Cardiac fibroblast (primary cell): ENCODE results near the gene SLC31A1.

Source experiments
- DNase-seq, 2 donors: peaks; one replicate each; pipeline versions ENCODE4 v3.0.0 to v3.0.0-alpha.2; 2010; ENCODE audit warnings: low read depth in 2 of 2
- H3K4me3 ChIP-seq, 2 donors: replicated peaks in 1 of 2; 1 replicate in 1 of 2; 2 replicates in 1 of 2; pipeline ENCODE4 v1.5.1; 2011; ENCODE audit warnings: low read depth in 2 of 2, low read length in 2 of 2, mild to moderate bottlenecking in 2 of 2, moderate library complexity in 1 of 2
- TF ChIP-seq, protein P1 (sequence below): IDR thresholded peaks from one replicate; pipeline ENCODE4 v1.5.1; 2011; ENCODE audit warnings: low read depth, mild to moderate bottlenecking, low read length, inconsistent platforms

SLC31A1 gene

DNA sequence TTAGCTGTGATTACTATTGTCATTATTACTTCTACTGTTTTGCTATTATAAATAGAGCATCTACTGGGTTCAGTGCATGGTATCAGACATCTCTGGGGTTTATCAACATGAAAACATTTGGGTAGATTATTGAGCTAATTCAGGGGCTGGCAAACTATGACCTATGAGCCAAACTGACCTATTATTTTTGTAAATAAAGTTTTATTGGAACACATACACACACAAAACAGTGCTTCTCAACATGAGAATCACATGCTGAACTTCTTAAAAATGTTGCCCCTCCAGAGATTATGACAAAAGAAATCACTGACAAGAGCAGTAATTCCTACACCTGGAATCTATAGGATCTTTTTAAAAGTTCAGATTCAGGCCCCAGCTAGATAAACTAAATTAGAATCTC, 40.2 kb upstream of the SLC31A1 start:
- DNase-seq: no peak
- TF ChIP-seq, protein P1, sequence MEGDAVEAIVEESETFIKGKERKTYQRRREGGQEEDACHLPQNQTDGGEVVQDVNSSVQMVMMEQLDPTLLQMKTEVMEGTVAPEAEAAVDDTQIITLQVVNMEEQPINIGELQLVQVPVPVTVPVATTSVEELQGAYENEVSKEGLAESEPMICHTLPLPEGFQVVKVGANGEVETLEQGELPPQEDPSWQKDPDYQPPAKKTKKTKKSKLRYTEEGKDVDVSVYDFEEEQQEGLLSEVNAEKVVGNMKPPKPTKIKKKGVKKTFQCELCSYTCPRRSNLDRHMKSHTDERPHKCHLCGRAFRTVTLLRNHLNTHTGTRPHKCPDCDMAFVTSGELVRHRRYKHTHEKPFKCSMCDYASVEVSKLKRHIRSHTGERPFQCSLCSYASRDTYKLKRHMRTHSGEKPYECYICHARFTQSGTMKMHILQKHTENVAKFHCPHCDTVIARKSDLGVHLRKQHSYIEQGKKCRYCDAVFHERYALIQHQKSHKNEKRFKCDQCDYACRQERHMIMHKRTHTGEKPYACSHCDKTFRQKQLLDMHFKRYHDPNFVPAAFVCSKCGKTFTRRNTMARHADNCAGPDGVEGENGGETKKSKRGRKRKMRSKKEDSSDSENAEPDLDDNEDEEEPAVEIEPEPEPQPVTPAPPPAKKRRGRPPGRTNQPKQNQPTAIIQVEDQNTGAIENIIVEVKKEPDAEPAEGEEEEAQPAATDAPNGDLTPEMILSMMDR: no peak
- no peak overlapping the region for H3K4me3 ChIP-seq

DNA sequence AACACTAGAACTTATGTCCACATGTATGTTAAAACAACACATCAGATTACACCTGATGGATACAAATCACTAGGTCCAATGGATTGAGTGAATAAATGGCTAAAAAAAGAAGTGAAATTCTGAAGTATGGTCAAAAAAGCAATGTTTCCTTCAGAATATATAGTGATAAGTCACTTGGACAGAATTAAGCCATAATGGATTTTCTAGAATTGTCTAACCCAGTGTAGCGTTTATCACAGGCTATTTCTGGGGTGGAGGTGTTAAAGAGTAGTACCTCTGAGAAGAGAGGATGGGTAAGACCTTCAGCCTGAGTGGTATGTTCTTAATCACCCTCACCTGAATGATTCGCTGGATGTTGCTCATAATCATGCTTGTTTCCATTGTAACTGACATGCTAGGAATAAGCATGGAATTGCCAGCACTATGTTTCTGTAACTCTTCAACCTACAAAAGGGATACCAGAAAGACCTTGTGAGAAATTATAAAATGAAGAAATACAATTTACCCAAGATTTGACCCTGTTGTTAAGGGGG, 37.3 kb upstream of the SLC31A1 start:
- TF ChIP-seq, protein P1: no peak
- DNase-seq: no peak

DNA sequence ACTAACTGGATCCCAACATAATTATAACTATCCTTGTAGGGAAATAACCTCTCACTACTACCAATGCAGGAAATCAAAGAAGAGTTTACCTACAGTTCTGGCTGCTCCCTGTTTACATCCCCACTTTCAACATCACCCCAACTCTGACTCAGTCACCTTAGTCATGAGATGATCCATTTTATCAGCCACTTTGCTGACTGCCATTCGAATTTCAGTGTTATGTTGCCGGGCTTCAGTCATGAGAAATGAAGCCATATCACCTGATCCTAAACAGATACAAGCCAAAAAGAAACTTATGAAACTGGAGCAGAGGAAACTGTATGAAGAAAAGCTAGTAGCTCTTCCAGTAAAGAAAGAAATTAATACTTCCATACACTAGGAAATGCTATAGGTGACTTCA, 36.8 kb upstream of the SLC31A1 start:
- H3K4me3 ChIP-seq: no peak overlapping the region
- TF ChIP-seq, protein P1: no peak
- peak in 1 of 2 donors; percentile 48 for DNase-seq

More for the DNA sequence above, 37.3 kb upstream of the SLC31A1 start:
- H3K4me3 ChIP-seq: no peak overlapping the region

DNA sequence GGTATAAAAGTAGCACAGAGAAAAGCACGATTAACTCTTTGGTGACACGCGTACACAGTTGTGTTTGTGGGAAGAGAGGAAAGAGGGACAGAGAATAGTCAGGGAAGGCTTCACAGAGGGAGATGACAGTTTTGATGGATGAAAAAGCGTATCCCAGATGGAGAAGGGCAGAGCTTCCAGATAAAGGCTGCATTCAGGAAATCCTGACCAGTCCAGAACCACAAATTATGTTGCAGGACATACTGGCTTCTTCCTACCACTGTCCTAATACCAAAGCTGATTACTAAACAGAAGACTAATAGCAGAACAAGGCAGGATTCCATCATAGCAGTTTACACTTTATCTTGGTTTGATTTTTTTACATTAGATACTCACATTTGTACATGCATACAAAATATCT, 36.1 kb upstream of the SLC31A1 start:
- peak in 1 of 2 donors; percentile 13 for DNase-seq
- TF ChIP-seq, protein P1: no peak
- no peak overlapping the region for H3K4me3 ChIP-seq

DNA sequence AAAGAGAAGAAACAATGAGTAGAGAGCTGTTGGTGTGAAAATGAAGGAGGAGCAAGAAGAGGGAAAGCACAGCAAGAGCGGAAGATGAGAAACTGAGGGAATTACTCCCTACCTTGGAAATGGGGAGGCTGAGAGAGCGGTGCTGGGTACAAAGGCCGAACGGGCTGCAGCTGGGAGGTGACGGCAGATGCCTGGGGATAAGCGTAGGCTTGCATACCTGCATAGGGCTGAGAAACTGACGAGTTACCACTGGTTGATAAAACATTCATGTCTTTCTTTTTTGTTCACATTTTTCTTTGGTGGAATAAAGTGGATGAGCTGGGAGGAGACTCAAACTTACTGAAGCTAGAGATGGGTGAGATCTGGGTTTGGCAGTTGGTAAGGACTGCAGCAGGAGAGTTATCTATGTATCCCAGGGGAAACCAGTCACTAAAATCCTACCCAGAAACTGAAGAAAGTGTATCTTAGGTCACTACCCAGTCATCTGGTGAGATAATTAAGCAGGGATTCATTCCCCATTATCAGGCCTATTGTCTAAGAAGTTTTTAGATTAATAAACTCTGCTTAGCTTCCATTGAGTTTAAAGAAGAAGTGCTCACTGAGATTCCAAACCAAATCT, 35.1 kb upstream of the SLC31A1 start:
- no peak overlapping the region for H3K4me3 ChIP-seq
- TF ChIP-seq, protein P1: no peak
- no peak for DNase-seq

DNA sequence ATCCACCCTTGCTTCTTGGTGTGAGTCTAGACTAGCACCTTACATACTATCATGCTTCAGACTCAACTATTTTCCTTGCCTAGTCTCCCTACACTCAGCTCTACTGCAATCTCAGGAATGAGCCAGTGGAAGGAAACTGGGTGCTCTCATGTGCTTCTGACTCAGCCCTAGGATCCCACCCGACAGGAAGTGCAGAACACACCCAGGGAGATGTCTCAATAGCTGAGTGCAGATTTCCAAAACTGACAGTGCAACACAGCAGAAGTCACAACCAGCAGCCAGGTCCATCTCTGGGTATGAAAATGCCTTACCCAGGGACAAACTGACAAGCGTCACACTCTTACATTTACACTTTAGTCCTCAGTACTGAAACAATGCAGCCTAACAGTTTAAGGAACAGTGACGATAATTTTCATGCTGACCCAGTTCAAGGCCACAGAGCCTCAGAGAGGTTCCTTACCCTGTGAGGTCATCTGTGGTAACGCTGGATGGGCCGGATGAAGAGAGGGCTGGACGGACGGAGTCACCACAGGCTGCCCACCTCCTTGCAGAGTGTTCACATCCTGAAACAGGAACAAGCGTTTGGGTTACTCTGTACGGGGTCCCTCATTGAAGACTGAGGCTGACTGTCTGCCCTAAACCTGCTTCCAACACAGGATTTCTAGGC, 33.3 kb upstream of the SLC31A1 start:
- TF ChIP-seq, protein P1: no peak
- peak; percentile 92 to 97 for DNase-seq
- H3K4me3 ChIP-seq: peak overlapping the region; percentile 6 to 45
